ENCODE measurements around the gene DYRK1A. TPM values are rescaled to one million over a fixed set of nuclear protein-coding genes. Genes with fewer than 3 reads are reported as not detected.

Gene DYRK1A
- total RNA-seq, 1 experiment from 2014 or later = 49.3 TPM

GRCh38 chr21:37413553-37414291 lies 47.1 kb downstream of the DYRK1A start:
- BruUV-seq (replicated peaks) = no TSS peak

More at GRCh38 chr21:37413553-37414291, 47.1 kb downstream of the DYRK1A start:
- H2AFZ ChIP-seq (ENCODE audit: low read depth, low read length, poor library complexity, severe bottlenecking) = no peak overlapping the region
- no peaks in the 10 kb centered on the region for H3K9me3 ChIP-seq (ENCODE audit: control insufficient read depth in 1 of 2, insufficient read depth in 1 of 2, low read depth in 1 of 2, low read length in 2 of 2)
- H3K9ac ChIP-seq (ENCODE audit: low read length) = no peak overlapping the region
- peaks cover 99% of the 10 kb centered on the region for H3K79me2 ChIP-seq (ENCODE audit: insufficient read depth, low read length)
- intact Hi-C loops (cut with micrococcal nuclease) = no loop called here
- RAD21 ChIA-PET (ENCODE audit: low non-redundant PET in 1 of 2, low total read pairs in 2 of 2, uncharacterized antibody in 2 of 2, unreplicated experiment in 2 of 2) = no interaction called here
- no peak overlapping the region for H3K4me3 ChIP-seq (replicated peaks in 1 of 2; ENCODE audit: low read depth in 1 of 2, low read length in 2 of 2)
- CTCF ChIA-PET = no interaction called here
- no peaks in the 10 kb centered on the region for H3K9me2 ChIP-seq (ENCODE audit: insufficient read depth)
- H3K4me2 ChIP-seq (ENCODE audit: low read length) = no peak overlapping the region
- H3K36me3 ChIP-seq (ENCODE audit: control insufficient read depth in 1 of 2, insufficient read depth in 2 of 2, low read length in 2 of 2) = no peaks in the 10 kb centered on the region
- no peak for TF ChIP-seq EZH2phosphoT487 (IDR thresholded peaks at IDR 0.05; ENCODE audit: borderline replicate concordance)
- TF ChIP-seq CTCF (IDR thresholded peaks at IDR 0.05 in 2 of 3, conservative IDR thresholded peaks at IDR 0.05 in 1 of 3; ENCODE audit: borderline replicate concordance in 1 of 3, insufficient read depth in 1 of 3, low read depth in 2 of 3, low read length in 2 of 3) = no peak
- no peak for TF ChIP-seq EGR1 (IDR thresholded peaks at IDR 0.05; ENCODE audit: low read depth)
- no peak for TF ChIP-seq ZBTB33 (IDR thresholded peaks at IDR 0.05; ENCODE audit: extremely low read depth, insufficient replicate concordance, low read length)
- TF ChIP-seq SRF (IDR thresholded peaks at IDR 0.05; ENCODE audit: low read depth) = no peak
- TF ChIP-seq ZNF274 (IDR thresholded peaks at IDR 0.05; ENCODE audit: low read depth, low read length) = no peak
- no peak for TF ChIP-seq SP1 (IDR thresholded peaks at IDR 0.05; ENCODE audit: low read depth)
- TF ChIP-seq RAD21 (IDR thresholded peaks at IDR 0.05; ENCODE audit: low read depth) = no peak
- no peak for TF ChIP-seq ELF1 (IDR thresholded peaks at IDR 0.05; ENCODE audit: borderline replicate concordance, low read depth)
- no peak for TF ChIP-seq JUND (IDR thresholded peaks at IDR 0.05)
- TF ChIP-seq SIN3A (IDR thresholded peaks at IDR 0.05; ENCODE audit: low read depth) = no peak
- TF ChIP-seq REST (IDR thresholded peaks at IDR 0.05; ENCODE audit: low read depth) = no peak
- H3K27ac ChIP-seq (ENCODE audit: low read depth, low read length) = no peak overlapping the region
- ATAC-seq (no peak), DNase-seq (ENCODE audit: low read depth, low spot score) (no peak)
- H4K20me1 ChIP-seq (ENCODE audit: insufficient read depth) = peaks cover 12% of the 10 kb centered on the region; the same call in 1 of the 2 replicates
- POLR2A ChIA-PET = no interaction called here
- H3K4me1 ChIP-seq (ENCODE audit: control insufficient read depth in 1 of 2, insufficient read depth in 2 of 2, low read length in 2 of 2) = peaks cover 0 to 4% of the 10 kb centered on the region in 2 experiments; a peak in 1 of 4 replicates
- H3K27me3 ChIP-seq (ENCODE audit: insufficient read depth, low read length) = no peaks in the 10 kb centered on the region
